Dendritic cell treated with granulocyte-macrophage colony-stimulating factor and Interleukin-4, amounts not matched to agents 40 ng/mL and 50 ng/mL, for 4 days (primary cell): ENCODE data around the gene POM121C.
"Not testable (repeated sequence)": the region's sequence is repeated elsewhere in the genome, so short reads cannot be mapped to it uniquely, and the experiment has no call there.

Source experiments
- H3K27ac Mint-ChIP-seq: one replicate; pipeline ENCODE4 v1.8.0; 2022; ENCODE audit warnings: mild to moderate bottlenecking, mixed read lengths
- H3K27me3 Mint-ChIP-seq: one replicate; pipeline ENCODE4 v1.8.0; 2022; ENCODE audit warnings: mild to moderate bottlenecking, mixed read lengths
- H3K36me3 Mint-ChIP-seq: one replicate; pipeline ENCODE4 v1.8.0; 2022; ENCODE audit warnings: low read depth, mixed read lengths
- H3K4me1 Mint-ChIP-seq: one replicate; pipeline ENCODE4 v1.8.0; 2022; ENCODE audit warnings: low read depth, mixed read lengths
- H3K4me3 Mint-ChIP-seq: one replicate; pipeline ENCODE4 v1.8.0; 2022; ENCODE audit warnings: mild to moderate bottlenecking, moderate library complexity, mixed read lengths
- H3K9me3 Mint-ChIP-seq: one replicate; pipeline ENCODE4 v1.8.0; 2022; ENCODE audit warnings: mixed read lengths
- intact Hi-C: fragments of 100-400 bp; cut with micrococcal nuclease; formaldehyde crosslinking; loops from one replicate; pipeline ENCODE4 v1.15.0; 2022

POM121C gene

DNA sequence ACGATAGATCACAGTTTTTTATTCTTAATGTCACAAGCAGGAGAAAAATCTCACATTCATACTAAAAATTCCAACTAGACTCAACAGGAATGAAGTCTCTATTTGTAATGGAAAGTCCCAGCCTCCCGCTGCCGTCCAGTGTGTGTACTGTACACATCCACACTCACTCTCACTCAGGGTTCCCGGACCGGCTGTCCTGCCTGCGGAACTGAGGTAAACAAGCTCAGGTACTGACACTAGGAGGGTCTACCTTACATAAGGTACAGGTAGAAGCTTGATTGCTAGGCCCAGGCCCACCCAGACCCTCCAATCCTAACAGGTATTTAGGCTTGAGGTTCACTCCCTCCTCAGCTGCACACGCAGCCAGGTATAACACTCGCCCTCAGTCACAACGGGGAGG, 69.3 kb downstream of the POM121C start:
- H3K27ac Mint-ChIP-seq, H3K4me3 Mint-ChIP-seq, intact Hi-C loops, H3K9me3 Mint-ChIP-seq, H3K27me3 Mint-ChIP-seq: not testable (repeated sequence)
- Mint-ChIP-seq H3K4me1 (peaks cover 11% of the 10 kb centered on the region), H3K36me3 (peaks cover 61% of the 10 kb centered on the region)

DNA sequence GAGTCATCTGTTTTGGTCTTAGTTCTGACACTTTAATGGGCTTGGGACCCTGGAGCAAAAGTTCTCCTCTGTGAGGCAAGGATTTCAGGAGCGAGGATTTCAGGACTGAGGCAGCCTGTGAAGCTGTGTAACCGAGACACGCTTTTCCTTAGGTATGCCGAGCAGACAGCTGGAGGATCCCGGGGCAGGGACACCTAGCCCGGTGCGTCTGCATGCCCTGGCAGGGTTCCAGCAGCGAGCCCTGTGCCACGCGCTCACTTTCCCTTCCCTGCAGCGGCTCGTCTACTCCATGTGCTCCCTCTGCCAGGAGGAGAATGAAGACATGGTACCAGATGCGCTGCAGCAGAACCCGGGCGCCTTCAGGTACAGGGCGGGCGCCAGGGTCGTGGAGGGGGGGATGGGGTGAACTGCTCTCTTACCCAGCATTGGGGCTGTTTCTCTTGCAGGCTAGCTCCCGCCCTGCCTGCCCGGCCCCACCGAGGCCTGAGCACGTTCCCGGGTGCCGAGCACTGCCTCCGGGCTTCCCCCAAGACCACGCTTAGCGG, 70.2 kb downstream of the POM121C start:
- H3K9me3 Mint-ChIP-seq, H3K4me3 Mint-ChIP-seq, H3K27me3 Mint-ChIP-seq, H3K27ac Mint-ChIP-seq, intact Hi-C loops: not testable (repeated sequence)
- H3K4me1 Mint-ChIP-seq: peaks cover 11% of the 10 kb centered on the region
- peaks cover 52% of the 10 kb centered on the region for H3K36me3 Mint-ChIP-seq

DNA sequence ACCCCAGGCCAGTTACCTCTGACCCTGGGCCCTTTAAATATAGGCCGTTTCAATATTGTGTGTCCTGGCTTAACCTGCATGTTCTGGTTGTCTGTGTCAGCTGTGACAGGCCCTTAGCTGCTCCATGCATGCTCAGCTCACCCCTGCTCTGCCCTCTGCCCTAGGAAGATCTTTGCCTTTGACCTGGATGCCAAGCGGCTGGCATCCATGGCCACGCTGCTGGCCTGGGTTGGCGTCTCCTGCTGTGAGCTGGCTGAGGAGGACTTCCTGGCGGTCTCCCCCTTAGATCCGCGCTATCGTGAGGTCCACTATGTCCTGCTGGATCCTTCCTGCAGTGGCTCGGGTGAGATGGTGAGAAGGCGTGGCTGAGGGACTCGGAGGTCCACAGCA, 70.7 kb downstream of the POM121C start:
- H3K27me3 Mint-ChIP-seq, H3K9me3 Mint-ChIP-seq, H3K4me3 Mint-ChIP-seq, intact Hi-C loops, H3K27ac Mint-ChIP-seq, H3K4me1 Mint-ChIP-seq: not testable (repeated sequence)
- H3K36me3 Mint-ChIP-seq: peaks cover 48% of the 10 kb centered on the region

DNA sequence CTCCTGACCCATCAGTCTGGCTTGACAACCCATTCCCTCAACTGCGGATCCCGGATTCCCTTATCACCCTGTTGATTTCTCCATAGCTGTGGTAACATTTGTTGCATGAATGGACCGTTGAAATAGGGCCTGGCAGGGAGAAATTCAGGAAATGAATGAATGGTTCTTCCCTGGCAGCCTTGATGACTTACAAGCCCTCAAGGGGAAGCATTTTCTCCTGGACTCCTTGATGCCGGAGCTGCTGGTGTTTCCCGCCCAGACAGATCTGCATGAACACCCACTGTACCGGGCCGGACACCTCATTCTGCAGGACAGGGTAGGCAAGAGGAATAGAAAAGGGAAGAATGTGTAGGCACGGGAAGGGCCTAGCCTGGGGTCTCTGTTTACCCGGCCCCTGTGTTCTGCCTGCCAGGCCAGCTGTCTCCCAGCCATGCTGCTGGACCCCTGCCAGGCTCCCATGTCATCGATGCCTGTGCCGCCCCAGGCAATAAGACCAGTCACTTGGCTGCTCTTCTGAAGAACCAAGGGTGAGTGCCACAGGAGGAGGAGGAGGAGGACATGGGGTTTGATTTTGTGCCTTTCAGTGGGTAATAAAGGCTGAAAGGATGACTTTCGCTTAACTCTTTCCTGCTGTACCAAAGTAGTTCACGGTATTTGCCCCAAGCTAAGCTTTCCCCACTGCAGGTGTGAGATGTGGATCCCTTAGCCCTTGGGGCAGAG, 71.2 kb downstream of the POM121C start:
- H3K27ac Mint-ChIP-seq, H3K4me3 Mint-ChIP-seq, H3K4me1 Mint-ChIP-seq, H3K27me3 Mint-ChIP-seq, intact Hi-C loops, H3K9me3 Mint-ChIP-seq: not testable (repeated sequence)
- peaks cover 42% of the 10 kb centered on the region for H3K36me3 Mint-ChIP-seq

DNA sequence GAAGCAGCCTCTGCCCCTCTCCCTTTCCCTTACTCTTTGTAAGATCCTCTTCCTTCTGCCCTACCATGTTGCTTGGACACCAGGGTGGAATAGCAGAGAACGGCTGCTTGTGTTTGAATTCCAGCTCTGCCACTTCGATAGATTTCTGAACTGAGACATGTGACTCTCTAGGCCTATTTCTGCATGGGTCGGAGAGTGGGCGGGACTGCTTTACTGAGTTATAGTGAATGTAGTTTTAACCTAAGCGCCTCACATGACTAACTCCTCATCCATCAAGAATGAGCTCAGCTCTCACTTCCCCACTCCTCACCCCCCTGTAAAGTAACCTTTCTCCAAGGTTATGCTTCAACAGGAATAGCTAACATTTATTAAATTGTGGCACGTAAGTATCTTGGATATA, 71.9 kb downstream of the POM121C start:
- H3K27me3 Mint-ChIP-seq, H3K9me3 Mint-ChIP-seq, H3K4me1 Mint-ChIP-seq, intact Hi-C loops, H3K27ac Mint-ChIP-seq, H3K4me3 Mint-ChIP-seq: not testable (repeated sequence)
- H3K36me3 Mint-ChIP-seq: peaks cover 35% of the 10 kb centered on the region

DNA sequence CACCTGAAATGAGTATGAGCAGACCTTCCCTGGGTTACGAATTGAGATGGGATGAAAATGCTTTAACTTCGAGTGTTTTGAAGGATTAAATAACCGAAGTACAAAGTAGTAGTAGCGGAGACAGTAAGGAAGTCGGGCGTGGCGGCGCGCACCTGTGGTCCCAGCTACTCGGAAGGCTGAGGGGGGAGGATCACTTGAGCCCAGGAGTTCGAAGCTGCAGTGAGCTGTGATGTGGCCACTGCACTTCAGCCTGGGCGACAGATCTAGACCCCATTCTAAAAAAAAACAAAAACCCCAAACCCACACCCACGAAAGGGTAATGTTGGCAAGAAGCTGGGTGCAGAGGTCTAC, 75.3 kb downstream of the POM121C start:
- intact Hi-C loops, H3K9me3 Mint-ChIP-seq, H3K27me3 Mint-ChIP-seq, H3K4me1 Mint-ChIP-seq, H3K4me3 Mint-ChIP-seq, H3K27ac Mint-ChIP-seq: not testable (repeated sequence)
- H3K36me3 Mint-ChIP-seq: peaks cover 11% of the 10 kb centered on the region

DNA sequence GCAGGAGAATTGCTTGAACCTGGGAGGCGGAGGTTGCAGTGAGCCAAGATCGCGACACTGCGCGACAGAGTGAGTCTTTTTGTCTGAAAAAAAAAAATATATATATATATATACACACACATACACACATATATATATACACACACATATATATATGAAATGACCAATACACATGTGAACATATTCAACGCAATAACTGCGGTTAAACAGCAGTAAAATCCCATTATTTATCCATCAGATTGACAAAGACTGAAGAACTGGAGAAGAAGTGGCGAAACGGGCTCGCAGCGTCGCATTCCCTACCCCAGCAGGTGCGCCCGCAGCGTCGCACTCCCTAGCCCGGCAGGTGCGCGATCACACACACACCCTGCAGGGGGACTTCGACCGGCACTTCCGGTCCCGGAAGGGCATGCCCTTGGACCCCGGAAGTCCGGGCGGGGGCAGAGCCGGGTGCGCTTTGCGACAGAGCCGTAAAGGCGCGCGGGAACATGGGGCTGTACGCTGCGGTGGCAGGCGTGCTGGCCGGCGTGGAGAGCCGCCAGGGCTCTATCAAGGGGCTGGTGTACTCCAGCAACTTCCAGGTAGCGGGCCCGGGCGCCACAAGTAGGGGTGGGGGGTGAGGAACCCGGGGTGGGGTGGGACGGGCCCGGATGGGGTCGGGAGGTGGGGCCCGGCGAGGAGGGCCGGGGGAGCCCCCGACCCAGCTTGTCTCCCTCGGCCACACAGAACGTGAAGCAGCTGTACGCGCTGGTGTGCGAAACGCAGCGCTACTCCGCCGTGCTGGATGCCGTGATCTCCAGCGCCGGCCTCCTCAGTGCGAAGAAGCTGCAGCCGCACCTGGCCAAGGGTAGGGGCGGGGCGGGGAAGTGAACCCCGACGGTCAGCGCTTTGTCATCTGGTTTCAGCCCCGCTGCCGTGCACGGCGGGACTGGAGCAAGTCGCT, 75.9 kb downstream of the POM121C start:
- H3K27me3 Mint-ChIP-seq, H3K27ac Mint-ChIP-seq, H3K4me1 Mint-ChIP-seq, H3K36me3 Mint-ChIP-seq, intact Hi-C loops, H3K9me3 Mint-ChIP-seq, H3K4me3 Mint-ChIP-seq: not testable (repeated sequence)

DNA sequence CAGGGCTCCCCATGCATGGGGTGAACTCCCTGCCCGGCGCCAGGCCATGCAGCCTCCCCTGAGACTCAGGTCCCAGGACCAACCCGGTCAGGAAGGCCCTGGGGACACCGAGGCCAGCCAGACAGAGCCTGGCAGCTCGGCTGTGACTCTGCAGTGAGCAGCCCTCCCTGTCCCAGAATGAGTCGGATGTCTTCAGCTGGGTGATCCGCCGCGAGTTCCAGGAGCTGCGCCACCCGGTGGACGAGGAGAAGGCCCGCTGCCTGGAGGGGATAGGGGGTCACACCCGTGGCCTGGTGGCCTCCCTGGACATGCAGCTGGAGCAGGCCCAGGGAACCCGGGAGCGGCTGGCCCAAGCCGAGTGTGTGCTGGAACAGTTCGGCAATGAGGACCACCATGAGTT, 81.4 kb downstream of the POM121C start:
- H3K27me3 Mint-ChIP-seq, intact Hi-C loops, H3K9me3 Mint-ChIP-seq, H3K27ac Mint-ChIP-seq, H3K4me3 Mint-ChIP-seq, H3K36me3 Mint-ChIP-seq, H3K4me1 Mint-ChIP-seq: not testable (repeated sequence)

DNA sequence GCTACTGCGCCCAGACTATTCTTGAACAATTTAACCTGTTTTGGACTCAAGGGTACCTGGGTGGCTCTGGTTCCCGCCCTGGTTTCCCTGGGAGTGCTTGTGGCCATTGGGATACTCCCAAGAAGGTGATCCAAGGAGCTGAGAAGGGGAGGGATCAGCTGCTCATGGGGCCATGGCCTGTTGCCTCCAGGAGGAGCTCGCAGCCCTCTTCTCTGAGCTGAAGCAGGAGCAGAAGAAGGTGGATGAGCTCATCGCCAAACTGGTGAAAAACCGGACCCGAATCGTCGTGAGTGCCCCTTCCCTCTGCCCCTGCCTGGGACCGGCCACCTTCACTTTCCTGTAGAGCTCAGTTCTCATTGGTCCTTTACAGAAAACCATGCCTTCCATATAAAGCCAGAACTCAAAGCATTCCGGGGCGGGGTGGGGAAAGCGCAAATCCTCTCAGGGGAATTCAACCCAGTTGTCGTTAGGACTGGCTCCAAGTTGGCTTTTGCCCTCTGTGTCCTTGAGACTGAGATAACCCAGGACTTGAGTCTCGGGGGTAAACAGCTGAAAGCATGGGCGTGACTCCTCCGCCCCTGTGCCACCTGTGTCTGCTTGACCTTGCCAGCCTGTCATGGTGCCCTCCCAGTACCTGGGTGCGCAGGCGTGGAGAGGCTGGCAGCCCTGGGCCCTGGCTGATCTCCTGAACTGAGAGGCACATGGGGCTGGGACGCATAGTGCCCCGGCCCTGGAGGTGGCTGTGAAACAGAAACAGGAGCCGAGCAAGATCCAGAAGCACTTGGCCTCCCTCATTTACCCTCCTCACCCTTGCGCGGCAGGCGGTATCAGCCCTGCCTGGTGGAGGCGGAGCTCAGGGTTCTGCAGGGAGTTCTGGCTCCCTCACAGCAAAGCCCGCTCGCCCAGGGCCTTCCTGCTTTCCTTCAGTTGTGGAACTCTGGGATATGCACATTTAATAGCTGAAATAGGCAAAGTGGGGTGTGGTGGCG, 82.3 kb downstream of the POM121C start:
- H3K9me3 Mint-ChIP-seq, H3K4me3 Mint-ChIP-seq, intact Hi-C loops, H3K36me3 Mint-ChIP-seq, H3K27me3 Mint-ChIP-seq, H3K27ac Mint-ChIP-seq, H3K4me1 Mint-ChIP-seq: not testable (repeated sequence)

DNA sequence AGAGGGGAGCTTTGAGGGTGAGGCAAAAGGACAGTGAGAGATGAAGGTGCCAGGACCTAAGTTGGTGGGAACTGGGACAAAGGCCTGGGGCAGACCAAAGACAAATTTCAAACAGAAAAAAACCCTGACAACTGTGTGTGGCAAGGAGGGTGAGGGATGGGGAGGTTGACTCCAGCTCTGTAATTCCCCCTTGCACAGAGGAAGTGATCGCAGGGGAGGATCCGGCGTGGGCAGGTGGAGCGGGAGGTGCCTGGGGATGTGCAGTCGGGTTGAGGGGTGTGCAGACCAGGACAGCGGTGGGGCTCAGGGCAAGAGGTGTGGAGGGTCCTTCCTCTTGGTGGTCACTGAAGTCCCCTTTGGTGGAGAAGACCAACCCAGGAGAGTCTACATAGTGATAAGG, 85.5 kb downstream of the POM121C start:
- H3K27ac Mint-ChIP-seq, intact Hi-C loops, H3K9me3 Mint-ChIP-seq, H3K36me3 Mint-ChIP-seq, H3K27me3 Mint-ChIP-seq, H3K4me3 Mint-ChIP-seq, H3K4me1 Mint-ChIP-seq: not testable (repeated sequence)

DNA sequence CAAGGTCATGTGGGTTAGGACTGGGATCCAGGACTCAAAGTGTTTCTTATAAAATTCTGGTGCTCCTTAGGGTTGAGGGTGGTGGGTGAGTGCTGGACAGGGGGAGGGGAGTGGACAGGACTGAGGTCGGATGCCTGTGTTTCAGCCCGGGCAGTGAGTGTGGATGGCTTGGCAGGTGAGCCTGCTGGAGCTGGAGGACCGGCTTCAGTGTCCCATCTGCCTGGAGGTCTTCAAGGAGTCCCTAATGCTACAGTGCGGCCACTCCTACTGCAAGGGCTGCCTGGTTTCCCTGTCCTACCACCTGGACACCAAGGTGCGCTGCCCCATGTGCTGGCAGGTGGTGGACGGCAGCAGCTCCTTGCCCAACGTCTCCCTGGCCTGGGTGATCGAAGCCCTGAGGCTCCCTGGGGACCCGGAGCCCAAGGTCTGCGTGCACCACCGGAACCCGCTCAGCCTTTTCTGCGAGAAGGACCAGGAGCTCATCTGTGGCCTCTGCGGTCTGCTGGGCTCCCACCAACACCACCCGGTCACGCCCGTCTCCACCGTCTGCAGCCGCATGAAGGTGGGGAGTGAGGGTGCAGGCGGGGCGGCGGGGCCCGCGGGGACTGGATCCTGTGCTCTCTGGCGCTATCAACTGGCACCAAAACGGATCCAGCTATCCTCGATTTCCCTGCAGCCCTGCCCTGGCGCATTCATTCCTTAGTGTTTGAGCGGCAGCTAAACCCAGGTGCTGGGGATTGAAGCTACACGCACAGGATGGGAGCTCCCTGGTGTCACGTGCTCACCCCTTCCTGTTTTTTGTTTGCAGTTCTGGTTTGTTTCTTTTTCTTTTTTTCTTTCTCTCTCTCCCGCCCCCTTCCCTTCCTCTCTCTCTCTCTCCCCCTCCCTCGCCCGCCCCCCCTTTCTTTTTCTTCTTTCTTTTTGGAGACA, 87.1 kb downstream of the POM121C start:
- H3K36me3 Mint-ChIP-seq, H3K4me1 Mint-ChIP-seq, H3K9me3 Mint-ChIP-seq, H3K27ac Mint-ChIP-seq, H3K4me3 Mint-ChIP-seq, H3K27me3 Mint-ChIP-seq, intact Hi-C loops: not testable (repeated sequence)

DNA sequence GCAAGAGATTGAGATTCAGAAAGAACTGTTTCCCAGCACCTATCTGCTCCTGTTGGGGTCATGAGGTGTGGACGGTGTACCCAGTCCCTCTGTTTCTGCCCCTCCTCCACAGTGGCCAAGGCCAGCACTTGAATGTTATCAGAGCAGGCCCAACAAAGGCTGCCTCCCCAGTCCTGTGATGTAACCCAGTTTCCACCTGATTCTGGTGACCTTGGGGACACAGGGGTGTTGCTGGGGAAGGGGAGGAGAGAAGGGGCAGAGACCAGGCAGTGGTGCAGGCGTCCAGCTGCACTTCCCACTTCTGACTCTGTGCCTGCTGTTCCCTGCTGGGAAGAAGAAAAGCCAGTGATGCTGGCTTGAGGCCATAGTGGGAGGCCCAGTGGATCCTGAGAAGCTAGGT, 88.2 kb downstream of the POM121C start:
- H3K27me3 Mint-ChIP-seq, H3K4me3 Mint-ChIP-seq, H3K4me1 Mint-ChIP-seq, H3K9me3 Mint-ChIP-seq, intact Hi-C loops, H3K36me3 Mint-ChIP-seq, H3K27ac Mint-ChIP-seq: not testable (repeated sequence)

DNA sequence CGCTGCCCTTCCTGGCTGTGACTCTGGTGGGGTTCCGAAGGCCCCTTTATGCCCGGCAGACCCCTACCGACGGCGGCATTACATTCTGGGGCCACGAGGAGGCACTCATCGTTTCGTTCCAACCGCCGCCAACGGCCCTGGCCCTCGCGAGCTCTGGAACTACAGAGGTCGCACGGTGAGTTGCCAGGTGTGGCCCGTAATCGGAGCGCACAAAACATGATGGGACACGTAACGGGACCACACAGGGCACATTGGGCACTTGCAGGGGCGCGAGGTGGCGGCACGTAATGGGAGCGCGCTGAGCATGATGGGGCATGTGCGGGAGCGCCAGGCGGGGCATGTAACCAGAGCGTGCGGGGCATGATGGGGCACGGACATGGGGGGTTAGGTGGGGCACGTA, 90.8 kb downstream of the POM121C start, which contains the start of gene TRIM73:
TRIM73 (plus strand) TSS at position 301 of the 400 bp plus-strand sequence. CDS start 3,305 bp downstream, outside the sequence.
- H3K27ac Mint-ChIP-seq, H3K4me1 Mint-ChIP-seq, intact Hi-C loops, H3K36me3 Mint-ChIP-seq, H3K27me3 Mint-ChIP-seq, H3K9me3 Mint-ChIP-seq, H3K4me3 Mint-ChIP-seq: not testable (repeated sequence)
